GM19468 (cell line): Measurements from ENCODE around the gene AOPEP.
"Not testable (repeated sequence)": the region's sequence is repeated elsewhere in the genome, so short reads cannot be mapped to it uniquely, and the experiment has no call there.

Experiments used
- ATAC-seq: cut with Tn5 transposase; IDR thresholded peaks from one replicate; pipeline ENCODE4 v1.9.1; 2021; ENCODE audit warnings: mild to moderate bottlenecking, moderate library complexity, moderate number of reproducible peaks; ENCODE audit not compliant: unreplicated experiment; ENCODE audit errors: extremely low read depth

AOPEP gene

GRCh38 chr9:94864196-94864595 is 137.7 kb downstream of the AOPEP start:
- ATAC-seq: no peak

DNA sequence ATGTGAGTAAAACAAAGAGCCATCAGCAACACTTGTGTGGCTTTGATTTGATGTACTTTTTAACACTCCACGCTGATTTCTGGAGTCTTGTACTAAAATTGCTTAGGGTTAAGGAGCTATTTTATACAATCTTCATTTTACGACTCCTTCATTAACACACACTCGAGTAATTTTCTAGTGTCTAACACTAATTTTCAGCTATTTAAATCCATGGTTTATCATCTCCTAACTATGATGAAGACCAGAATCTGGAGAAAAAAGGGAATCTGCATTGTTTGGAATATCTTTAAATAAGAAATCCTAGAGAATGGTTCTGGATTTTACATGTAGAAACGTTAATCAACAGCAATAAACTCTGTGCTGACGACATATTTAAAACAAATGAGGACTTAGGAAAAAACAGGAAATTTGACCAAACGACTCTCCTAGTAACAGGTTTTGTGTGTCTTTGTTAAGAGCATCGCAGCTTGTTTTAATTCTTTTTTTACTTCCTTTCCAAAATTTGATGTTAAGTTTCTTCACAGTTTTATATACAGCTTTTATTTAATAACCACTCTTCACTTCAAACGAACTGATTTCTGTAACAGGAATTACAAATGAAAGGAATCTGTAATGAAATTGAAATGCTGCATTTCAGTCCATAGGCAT is 138.5 kb downstream of the AOPEP start:
- ATAC-seq: no peak

DNA sequence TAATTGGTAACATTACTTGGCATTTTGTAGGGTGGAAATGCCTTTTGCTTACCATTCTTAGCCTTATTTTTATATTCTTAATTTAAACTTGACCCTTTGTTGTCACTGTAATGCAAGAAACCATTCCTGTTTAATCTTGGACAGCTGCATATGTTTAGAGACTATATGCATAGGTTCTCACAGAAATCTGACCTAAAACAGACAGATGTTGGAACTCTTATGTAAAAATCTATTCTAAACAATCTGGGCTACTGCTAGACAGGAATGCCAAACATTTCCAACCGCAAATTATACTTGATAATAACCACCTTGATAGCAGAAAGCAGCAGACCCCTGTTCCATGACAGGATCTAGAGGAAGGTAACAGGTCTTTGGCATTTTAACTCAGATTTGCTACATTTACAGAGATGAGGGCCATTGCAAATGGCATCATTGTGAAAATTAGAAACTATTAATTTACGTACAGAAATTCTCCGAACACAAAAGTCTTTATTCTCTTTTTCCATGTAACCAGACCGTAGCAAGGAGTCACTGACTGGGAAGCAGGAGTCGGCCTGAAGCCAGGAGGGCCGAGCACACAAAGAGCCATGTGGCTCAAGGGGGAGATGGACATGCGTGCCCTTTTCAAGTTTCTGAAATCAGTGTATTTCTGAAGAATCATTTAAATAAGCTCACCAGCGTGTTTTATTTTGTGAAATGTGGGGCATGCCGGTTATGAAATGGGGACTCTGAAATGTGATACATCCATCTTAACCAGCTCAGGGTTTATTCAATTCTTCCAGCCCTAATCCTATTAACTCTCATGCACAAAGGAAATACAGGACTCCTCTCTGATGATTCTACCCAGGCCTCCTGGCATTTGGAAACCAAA is 139.3 kb downstream of the AOPEP start:
- ATAC-seq: no peak

DNA sequence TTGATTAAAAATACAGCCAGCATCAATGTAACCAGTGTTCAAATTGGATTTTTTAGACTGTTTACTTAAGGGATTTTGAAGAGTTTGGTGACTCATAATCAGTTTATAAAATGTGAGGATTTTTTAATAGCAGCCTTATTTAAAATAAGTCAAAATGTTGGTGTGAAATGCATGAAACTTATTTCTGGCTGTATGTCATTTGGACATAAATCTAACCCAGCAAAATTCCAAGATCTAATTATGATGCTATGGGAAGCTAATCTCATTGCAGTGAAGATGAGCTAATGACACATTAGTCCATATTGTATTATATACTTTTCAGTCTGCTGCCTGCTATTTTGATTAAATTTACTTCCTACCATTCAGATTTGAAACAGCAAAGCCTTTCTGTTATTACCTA is 140.3 kb downstream of the AOPEP start:
- ATAC-seq: no peak

GRCh38 chr9:94867281-94867841 is 140.9 kb downstream of the AOPEP start:
- no peak for ATAC-seq

DNA sequence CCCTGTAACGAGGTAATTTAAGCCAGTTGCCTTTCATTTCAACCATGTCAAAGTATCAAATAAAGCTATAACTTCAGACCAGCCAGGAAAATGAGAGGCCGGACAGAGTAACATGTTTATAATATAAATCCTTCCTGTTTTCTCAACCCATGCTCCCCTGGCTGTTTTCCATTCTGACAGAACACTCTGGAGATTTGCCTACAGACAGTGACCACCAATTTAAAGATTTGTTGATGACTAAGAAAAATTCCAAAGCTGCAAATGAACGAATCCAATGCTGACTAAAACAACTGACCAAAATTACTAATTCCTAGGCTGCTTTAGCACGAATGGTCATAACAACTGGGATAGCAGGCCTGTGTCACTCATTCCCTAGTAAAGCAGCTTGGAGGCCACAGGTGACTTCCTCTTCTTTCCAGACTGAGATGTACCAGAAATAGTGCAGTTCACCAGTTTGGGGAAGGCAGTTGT is 141.4 kb downstream of the AOPEP start:
- no peak for ATAC-seq

DNA sequence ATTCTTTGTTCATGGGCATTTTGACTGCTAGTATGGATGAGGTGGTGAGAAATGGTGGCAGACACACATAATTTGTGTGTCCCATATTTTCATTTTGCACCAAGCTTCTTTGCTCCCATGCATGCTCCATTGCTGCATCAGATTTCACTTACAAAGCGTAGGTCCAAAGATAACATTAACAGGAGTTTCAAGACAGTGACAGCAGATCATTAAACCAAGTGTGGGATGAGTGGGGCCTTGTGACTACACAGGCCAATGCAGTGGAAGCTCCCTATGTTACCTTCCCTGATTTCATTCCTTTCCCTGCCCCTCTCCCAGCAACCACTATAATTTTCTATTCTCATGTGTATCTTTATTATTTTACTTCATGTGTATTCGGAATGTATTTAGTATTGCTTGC is 142.0 kb downstream of the AOPEP start:
- no peak for ATAC-seq

- ATAC-seq: no peak
Measured at GRCh38 chr9:94869415-94869843, 142.9 kb downstream of the AOPEP start.

- ATAC-seq: no peak
Measured at GRCh38 chr9:94870465-94870792, 143.9 kb downstream of the AOPEP start.

GRCh38 chr9:94870793-94871558 is 144.5 kb downstream of the AOPEP start:
- no peak for ATAC-seq

DNA sequence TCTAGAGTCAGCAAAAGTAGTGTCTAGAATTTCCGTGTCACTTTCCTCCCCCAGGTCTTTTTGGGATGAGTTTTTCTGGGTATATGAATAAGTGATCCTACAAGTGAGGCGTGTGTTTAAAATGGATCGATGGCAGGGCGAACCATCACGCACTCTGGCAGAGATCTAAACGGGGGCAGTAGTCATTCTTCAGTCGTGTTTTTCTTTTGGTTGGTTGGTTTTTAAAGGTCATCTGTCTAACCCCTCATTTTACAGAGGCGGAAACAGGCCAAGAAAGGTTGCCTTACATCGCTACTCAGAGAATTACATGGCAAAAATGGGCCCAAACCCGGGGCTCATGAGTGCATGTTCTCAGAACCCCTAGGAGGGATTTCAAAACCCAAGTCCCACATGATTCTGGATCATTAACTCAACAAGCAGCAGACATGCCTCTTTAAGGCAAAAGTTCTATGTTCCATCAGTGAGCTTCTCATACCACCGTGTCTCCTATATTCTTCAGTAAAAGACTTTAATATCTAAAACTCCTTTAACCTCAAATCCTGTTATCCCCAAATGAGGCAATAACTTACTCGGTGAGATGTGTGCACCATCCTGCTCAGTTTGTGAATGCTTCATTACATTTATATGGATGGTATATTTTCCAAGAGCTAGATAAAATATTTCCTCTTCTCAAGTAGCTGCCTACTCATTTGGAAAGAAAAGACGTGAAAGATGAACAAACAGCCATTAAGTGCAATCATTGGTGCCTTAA is 145.8 kb downstream of the AOPEP start:
- no peak for ATAC-seq

DNA sequence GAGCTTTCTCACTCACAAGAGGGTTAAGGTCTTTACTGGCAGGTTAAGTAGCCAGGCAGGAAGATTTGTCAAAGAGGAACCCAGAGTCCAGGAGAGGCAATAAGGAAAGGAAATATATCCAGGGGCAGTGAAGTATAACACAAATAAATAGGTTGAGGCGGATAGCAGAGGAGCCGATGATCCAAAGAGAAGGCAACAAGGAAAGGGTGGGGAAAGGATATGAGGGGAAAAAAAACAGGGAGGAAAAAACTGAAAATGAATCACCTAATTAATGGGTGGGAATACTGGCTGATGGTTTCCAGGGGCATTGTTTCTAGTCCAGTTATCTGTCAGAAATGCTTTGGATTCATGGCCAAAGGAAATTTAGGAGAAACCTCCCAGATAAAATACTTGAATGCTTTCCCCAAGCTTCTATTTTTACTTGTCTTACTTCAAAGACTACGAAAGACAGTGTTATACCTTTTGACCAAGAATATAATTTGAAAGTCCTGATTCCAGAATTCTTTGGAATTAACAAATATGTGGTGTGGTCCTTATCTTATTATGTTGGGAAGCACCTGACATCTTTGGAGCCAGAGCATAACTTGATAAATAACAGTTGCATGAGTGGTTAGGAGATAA is 146.5 kb downstream of the AOPEP start:
- no peak for ATAC-seq

GRCh38 chr9:94874316-94874715 is 147.8 kb downstream of the AOPEP start:
- ATAC-seq: no peak

- ATAC-seq: peak; percentile 88
Measured at GRCh38 chr9:94875300-94876020, 149.0 kb downstream of the AOPEP start.

GRCh38 chr9:94878804-94879203 is 152.3 kb downstream of the AOPEP start:
- ATAC-seq: not testable (repeated sequence)

DNA sequence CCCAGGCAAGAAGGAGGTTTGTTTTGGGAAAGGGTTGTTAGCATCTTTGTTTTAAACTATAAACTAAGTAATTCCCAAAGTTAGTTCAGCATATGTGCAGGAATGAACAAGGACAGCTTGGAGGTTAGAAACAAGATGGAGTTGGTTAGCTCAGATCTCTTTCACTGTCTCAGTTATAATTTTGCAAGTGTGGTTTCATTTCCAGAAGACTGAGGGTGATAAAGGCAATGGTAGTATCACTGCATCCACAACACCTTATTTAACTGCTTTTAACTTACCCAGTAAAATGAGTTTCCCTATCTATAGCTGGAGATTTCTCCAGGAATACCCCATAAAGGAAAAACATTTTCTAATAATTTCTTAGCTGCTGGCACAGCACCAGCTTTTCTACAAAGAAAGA is 152.7 kb downstream of the AOPEP start:
- no peak for ATAC-seq

DNA sequence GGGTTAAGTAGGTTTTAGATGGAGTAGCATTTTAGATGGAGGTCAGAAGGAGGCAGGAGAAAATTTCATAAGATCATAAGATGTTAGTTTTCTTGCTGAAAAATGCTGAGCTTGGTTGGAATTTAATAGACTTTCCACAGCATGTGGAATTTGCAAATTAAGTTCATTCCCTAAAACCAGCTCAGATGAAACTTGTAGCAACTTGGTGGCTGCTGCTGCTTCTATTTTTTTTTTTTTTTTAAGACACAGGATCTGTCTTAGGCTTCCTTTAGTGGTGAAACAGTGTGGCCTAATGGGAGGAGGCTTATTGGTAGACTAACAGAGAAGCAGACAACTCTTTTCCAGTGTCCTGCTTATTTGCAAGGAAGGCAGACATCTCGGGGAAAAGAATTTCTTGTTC is 154.5 kb downstream of the AOPEP start:
- ATAC-seq: no peak

DNA sequence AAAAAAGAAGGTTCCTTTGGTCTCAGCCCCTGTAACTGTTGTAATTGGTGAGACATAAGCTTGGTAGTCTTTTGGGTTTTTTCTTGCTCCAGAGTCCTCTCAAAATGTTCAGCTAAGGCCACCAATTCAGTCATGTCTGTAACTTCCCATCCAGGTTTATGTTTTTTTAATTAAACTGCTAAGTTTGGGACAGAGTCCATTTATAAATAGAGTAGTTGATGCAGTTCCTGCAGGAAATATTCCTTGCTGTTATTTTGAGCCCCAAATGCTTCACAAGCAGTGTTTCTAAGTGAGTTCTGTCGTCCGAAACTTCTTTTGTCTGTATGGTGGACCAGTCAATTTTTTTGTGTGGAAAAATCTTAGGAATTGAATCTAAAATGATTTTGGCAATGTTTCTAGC is 155.0 kb downstream of the AOPEP start:
- ATAC-seq: no peak

- ATAC-seq: no peak
Measured at GRCh38 chr9:94881940-94882339, 155.4 kb downstream of the AOPEP start.
